ENCODE results near the gene OR10AG1.

DNA sequence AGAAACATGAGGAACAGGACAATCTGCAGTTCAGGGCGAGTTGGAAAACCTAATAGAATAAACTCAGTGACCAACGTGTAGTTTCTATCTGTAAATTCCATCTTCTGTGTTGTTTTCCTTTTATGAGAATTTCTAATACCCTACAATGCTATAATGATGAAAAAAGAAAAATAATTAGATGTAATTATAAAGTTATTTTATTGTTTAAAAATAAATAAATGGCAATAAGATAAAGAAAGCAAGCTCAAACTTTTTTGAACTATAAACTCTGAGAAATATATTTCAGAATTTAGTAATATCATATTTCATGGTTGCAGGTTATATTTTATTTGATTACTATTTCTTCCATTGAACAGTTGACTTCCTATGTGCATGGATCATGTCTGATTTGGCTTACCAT lies 33.4 kb downstream of the OR10AG1 start, which contains the start of gene OR5I1:
- TF ChIP-seq HDGF (IDR thresholded peaks at IDR 0.05; ENCODE audit: borderline replicate concordance) (no peak), SP1 (IDR thresholded peaks at IDR 0.05) (no peak), L3MBTL2 (conservative IDR thresholded peaks at IDR 0.05) (no peak), ELF4 (IDR thresholded peaks at IDR 0.05) (no peak), FOXK2 (IDR thresholded peaks at IDR 0.05) (no peak), ARNT (IDR thresholded peaks at IDR 0.05) (no peak)
